GM21515 (cell line): ENCODE data around the gene CSN2.

ENCODE experiments used
- ATAC-seq: cut with Tn5 transposase; IDR thresholded peaks from one replicate; pipeline ENCODE4 v1.9.1; 2021; ENCODE audit not compliant: unreplicated experiment

The CSN2 gene

GRCh38 chr4:69907151-69907550 lies 58.4 kb downstream of the CSN2 start:
- ATAC-seq: no peak
